Hindlimb muscle (tissue), 1 donor: Measurements from ENCODE around the gene ACTR1B. TPM values are rescaled to one million over a fixed set of nuclear protein-coding genes. Genes with fewer than 3 reads are reported as not detected.
"Not testable (repeated sequence)": the region's sequence is repeated elsewhere in the genome, so short reads cannot be mapped to it uniquely, and the experiment has no call there.

Experiments
- DNase-seq: peaks from one replicate; pipeline ENCODE4 v3.0.0-alpha.2; 2013
- polyA plus RNA-seq: library from polyadenylated mRNA; unstranded; fragments of 120-200 nt; gene quantifications from one replicate; pipeline ENCODE4 v1.2.1, GENCODE V29; 2013; ENCODE audit not compliant: insufficient read length

ACTR1B gene
- polyA plus RNA-seq, 1 donor = 50.4 TPM

- not testable (repeated sequence) for DNase-seq
Observed at GRCh38 chr2:97615746-97616145, 48.1 kb downstream of the ACTR1B start.

DNA sequence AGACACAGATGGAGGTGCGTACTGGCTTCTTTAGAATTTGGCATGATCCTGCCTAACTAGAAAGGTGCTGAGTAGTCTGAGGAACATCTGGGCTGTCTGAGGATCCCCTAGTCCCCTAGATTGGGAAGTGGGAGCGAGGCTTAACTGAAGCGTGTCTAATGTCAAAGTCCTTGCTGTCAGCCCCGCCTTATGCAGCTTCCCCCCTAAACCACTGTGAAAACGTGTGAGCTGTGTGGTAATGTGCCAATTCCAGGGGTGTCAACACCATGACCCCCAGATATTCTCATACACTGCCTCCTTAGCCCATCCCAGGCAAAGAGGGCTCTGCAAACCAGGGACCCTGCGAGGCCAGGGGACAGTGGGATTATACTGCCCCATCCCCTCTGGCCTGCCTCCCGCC, 51.9 kb downstream of the ACTR1B start:
- not testable (repeated sequence) for DNase-seq

DNA sequence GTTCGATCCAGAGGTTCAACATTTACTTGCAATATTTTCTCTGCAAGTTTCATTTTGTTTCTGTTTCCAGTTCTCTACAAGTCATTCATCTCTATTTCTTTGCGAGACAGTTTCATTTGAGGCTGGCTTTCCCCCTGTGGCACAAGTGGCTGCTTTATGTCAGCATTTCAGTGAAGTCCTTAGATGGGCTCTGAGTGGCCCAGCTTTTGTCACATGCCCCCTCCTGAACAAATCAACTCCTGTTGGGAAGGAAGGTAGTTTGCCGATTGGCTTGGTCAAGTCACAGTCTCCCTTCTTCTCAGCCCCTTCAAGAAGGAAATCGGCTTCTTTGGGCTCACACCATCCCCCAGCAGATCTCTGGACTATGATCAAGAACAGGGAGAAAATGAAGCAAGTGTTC, 55.1 kb downstream of the ACTR1B start:
- not testable (repeated sequence) for DNase-seq

Other genes with a start within 250 kb of the ACTR1B start
- gene ANKRD36B, start 74.2 kb downstream of the ACTR1B start, polyA plus RNA-seq = 20.8 TPM
- 156 TPM for gene COX5B, start 18.0 kb downstream of the ACTR1B start, polyA plus RNA-seq
- gene C2orf92, start 5.7 kb upstream of the ACTR1B start, polyA plus RNA-seq = 20.0 TPM
- 3.6 TPM for gene ZAP70, start 49.5 kb upstream of the ACTR1B start, polyA plus RNA-seq